Astrocyte of the cerebellum (primary cell): ENCODE results near the gene PIK3R1.

Source experiments
- DNase-seq: peaks from one replicate; pipeline ENCODE4 v3.0.0-alpha.2; 2011; ENCODE audit warnings: low read depth
- H3K4me3 ChIP-seq: 2 replicates; pipeline ENCODE4 v1.5.1; 2011; ENCODE audit warnings: mild to moderate bottlenecking, low read depth, low read length, moderate library complexity
- CTCF ChIP-seq: IDR thresholded peaks from 2 replicates; pipeline ENCODE4 v1.5.1; 2012; ENCODE audit warnings: low read length, low read depth, moderate library complexity, mild to moderate bottlenecking; ENCODE audit errors: missing control alignments
- in situ Hi-C: cut with HindIII; loops from 2 replicates; pipeline ENCODE4 v1.10.0; 2017; ENCODE audit warnings: low sequenced_read_pairs

PIK3R1 gene

GRCh38 chr5:68268852-68269130, 53.2 kb downstream of the PIK3R1 start:
- TF ChIP-seq CTCF, result no peak
- no peak for DNase-seq
- in situ Hi-C loops, result no loop called here
- no peak overlapping the region for H3K4me3 ChIP-seq

GRCh38 chr5:68269820-68270219, 54.3 kb downstream of the PIK3R1 start:
- in situ Hi-C loops, result no loop called here
- no peak for TF ChIP-seq CTCF
- no peak for DNase-seq
- H3K4me3 ChIP-seq, result no peak overlapping the region

- in situ Hi-C loops, result no loop called here
- no peak for TF ChIP-seq CTCF
- DNase-seq, result no peak
- no peak overlapping the region for H3K4me3 ChIP-seq
These were observed 54.9 kb downstream of the PIK3R1 start for GRCh38 chr5:68270399-68270975.

- no peak for DNase-seq
- in situ Hi-C loops, result no loop called here
- no peak for TF ChIP-seq CTCF
- H3K4me3 ChIP-seq, result no peak overlapping the region
These were observed 55.6 kb downstream of the PIK3R1 start for GRCh38 chr5:68271124-68271523.

- in situ Hi-C loops, result no loop called here
- TF ChIP-seq CTCF, result no peak
- no peak overlapping the region for H3K4me3 ChIP-seq
- DNase-seq, result no peak
These were observed 56.7 kb downstream of the PIK3R1 start for GRCh38 chr5:68272289-68272688.

GRCh38 chr5:68273717-68274409, 58.3 kb downstream of the PIK3R1 start:
- in situ Hi-C loops, result no loop called here
- no peak for TF ChIP-seq CTCF
- H3K4me3 ChIP-seq, result no peak overlapping the region
- no peak for DNase-seq
